Osteoblast (primary cell): ENCODE results near the gene KIF13A. TPM values are rescaled to one million over a fixed set of nuclear protein-coding genes. Genes with fewer than 3 reads are reported as not detected.

Source experiments
- DNase-seq: peaks from one replicate; pipeline ENCODE4 v3.0.0; 2011; ENCODE audit warnings: low spot score, mixed read lengths; ENCODE audit not compliant: insufficient read length; ENCODE audit errors: missing footprints
- H2AFZ ChIP-seq: 2 replicates; pipeline ENCODE4 v1.6.0; 2011; ENCODE audit warnings: mild to moderate bottlenecking, low read length
- H3K27ac ChIP-seq: 2 replicates; pipeline ENCODE4 v1.5.1; 2011; ENCODE audit warnings: mild to moderate bottlenecking, low read depth, low read length, moderate library complexity
- H3K27me3 ChIP-seq: 2 replicates; pipeline ENCODE4 v1.6.0; 2012; ENCODE audit warnings: mild to moderate bottlenecking, control low read depth, inconsistent platforms, low read length, moderate library complexity; ENCODE audit not compliant: insufficient read depth
- H3K36me3 ChIP-seq: 2 replicates; pipeline ENCODE4 v1.5.1; 2011; ENCODE audit warnings: mild to moderate bottlenecking, low read length, control low read depth, moderate library complexity; ENCODE audit not compliant: insufficient read depth
- H3K4me1 ChIP-seq: 2 replicates; pipeline ENCODE4 v1.5.1; 2011; ENCODE audit warnings: mild to moderate bottlenecking, low read length, control low read depth, moderate library complexity; ENCODE audit not compliant: insufficient read depth
- H3K4me2 ChIP-seq: 2 replicates; pipeline ENCODE4 v1.6.0; 2011; ENCODE audit warnings: mild to moderate bottlenecking, low read length; ENCODE audit not compliant: insufficient read depth
- H3K4me3 ChIP-seq: fragments of 200-600 bp; sonication (generic); 3 replicates; pipeline ENCODE4 v1.5.1; 2012; ENCODE audit warnings: mild to moderate bottlenecking, low read length, inconsistent platforms; ENCODE audit not compliant: insufficient read depth
- H3K79me2 ChIP-seq: 2 replicates; pipeline ENCODE4 v1.6.0; 2012; ENCODE audit warnings: mild to moderate bottlenecking, low read length, control low read depth, inconsistent platforms; ENCODE audit not compliant: insufficient read depth
- H3K9me3 ChIP-seq: 2 replicates; pipeline ENCODE4 v1.5.1; 2011; ENCODE audit warnings: low read depth, low read length, control low read depth
- H4K20me1 ChIP-seq: 2 replicates; pipeline ENCODE4 v1.6.0; 2012; ENCODE audit warnings: mild to moderate bottlenecking, low read length, control low read depth; ENCODE audit not compliant: insufficient read depth
- total RNA-seq: library from RNA; depleted of rRNA; stranded (reverse); fragments of >200 nt; gene quantifications from 2 replicates; pipeline ENCODE4 v1.2.3, GENCODE V29; 2012
- TF ChIP-seq, protein P1 (sequence below): IDR thresholded peaks from 2 replicates; pipeline ENCODE4 v1.5.1; 2011; ENCODE audit warnings: mild to moderate bottlenecking, low read depth, low read length, moderate library complexity; ENCODE audit errors: extremely low read depth

KIF13A gene
- total RNA-seq, 1 donor: 61.5 TPM

DNA sequence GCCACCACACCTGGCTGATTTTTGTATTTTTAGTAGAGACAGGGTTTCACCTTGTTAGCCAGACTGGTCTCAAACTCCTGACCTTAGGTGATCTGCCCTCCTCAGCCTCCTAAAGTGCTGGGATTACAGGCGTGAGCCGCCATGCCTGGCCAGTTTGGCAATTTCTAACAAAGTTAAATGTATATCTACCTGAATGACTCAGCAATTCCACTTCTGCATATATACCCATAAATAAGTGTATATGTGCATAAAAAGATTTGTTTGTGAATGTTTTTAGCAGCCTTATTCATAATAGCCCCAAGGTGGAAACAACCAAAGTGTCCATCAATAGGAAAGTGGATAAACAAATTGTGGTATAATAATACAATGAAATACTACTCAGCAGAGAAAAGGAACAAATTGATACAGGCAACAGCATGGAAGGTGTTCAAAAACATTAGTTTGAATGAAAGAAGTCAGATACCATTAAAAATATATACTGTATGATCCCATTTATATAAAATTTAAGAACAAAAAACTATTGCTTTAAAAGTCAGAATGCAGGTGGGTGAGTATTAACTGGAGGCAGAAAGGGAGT lies 44.3 kb upstream of the KIF13A start:
- H3K36me3 ChIP-seq: no peaks in the 10 kb centered on the region
- no peaks in the 10 kb centered on the region for H3K79me2 ChIP-seq
- H3K4me2 ChIP-seq: no peak overlapping the region
- no peaks in the 10 kb centered on the region for H3K4me1 ChIP-seq
- H3K4me3 ChIP-seq: no peak overlapping the region
- H2AFZ ChIP-seq: no peak overlapping the region
- H3K27me3 ChIP-seq: no peaks in the 10 kb centered on the region
- H3K27ac ChIP-seq: no peak overlapping the region
- H3K9me3 ChIP-seq: no peaks in the 10 kb centered on the region
- DNase-seq: no peak
- H4K20me1 ChIP-seq: no peaks in the 10 kb centered on the region
- TF ChIP-seq, protein P1, sequence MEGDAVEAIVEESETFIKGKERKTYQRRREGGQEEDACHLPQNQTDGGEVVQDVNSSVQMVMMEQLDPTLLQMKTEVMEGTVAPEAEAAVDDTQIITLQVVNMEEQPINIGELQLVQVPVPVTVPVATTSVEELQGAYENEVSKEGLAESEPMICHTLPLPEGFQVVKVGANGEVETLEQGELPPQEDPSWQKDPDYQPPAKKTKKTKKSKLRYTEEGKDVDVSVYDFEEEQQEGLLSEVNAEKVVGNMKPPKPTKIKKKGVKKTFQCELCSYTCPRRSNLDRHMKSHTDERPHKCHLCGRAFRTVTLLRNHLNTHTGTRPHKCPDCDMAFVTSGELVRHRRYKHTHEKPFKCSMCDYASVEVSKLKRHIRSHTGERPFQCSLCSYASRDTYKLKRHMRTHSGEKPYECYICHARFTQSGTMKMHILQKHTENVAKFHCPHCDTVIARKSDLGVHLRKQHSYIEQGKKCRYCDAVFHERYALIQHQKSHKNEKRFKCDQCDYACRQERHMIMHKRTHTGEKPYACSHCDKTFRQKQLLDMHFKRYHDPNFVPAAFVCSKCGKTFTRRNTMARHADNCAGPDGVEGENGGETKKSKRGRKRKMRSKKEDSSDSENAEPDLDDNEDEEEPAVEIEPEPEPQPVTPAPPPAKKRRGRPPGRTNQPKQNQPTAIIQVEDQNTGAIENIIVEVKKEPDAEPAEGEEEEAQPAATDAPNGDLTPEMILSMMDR: no peak

DNA sequence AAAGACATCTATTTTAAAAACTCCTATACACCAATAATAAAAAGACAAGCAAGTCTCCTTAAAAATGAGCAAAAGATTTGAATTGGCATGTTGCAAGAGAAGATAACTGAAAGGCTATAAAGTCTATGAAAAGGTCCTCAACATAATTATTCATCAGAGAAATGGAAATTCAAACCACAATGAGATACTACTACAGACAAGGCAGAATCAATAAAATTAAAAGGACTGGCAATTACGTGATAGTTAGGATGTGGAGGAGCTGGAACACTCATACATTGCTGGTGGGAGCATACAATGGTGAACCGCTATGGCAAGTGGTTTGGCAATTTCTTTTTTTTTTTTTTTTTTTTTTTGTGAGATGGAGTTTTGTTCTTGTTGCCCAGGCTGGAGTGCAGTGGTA lies 43.8 kb upstream of the KIF13A start:
- no peaks in the 10 kb centered on the region for H3K27me3 ChIP-seq
- TF ChIP-seq, protein P1: no peak
- DNase-seq: no peak
- H3K4me2 ChIP-seq: no peak overlapping the region
- H3K36me3 ChIP-seq: no peaks in the 10 kb centered on the region
- no peaks in the 10 kb centered on the region for H3K4me1 ChIP-seq
- no peak overlapping the region for H2AFZ ChIP-seq
- H3K4me3 ChIP-seq: no peak overlapping the region
- no peaks in the 10 kb centered on the region for H3K79me2 ChIP-seq
- H3K9me3 ChIP-seq: no peaks in the 10 kb centered on the region
- no peak overlapping the region for H3K27ac ChIP-seq
- H4K20me1 ChIP-seq: no peaks in the 10 kb centered on the region

DNA sequence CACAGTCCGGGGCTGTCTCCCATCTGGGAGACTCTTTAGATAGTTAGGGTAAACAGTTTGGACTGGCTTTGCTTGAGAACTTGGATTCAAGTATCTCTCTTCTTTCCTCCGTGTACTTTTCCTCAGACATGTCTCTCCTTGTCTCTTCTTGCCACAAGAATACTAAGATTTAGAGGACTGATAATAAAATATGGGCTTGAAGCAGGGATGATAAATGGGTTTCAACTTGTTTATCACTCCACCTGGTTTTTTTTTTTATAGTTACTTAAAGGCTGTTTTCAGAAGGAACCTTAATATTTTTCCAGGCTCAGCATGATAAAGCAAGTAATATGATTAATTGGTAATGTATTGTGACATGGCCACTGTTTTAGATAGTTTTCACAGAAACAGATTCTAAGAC lies 40.9 kb upstream of the KIF13A start:
- Histone ChIP-seq H3K4me1 (peaks cover 2% of the 10 kb centered on the region), H3K36me3 (no peaks in the 10 kb centered on the region), H3K4me2 (no peak overlapping the region), H4K20me1 (no peaks in the 10 kb centered on the region), H2AFZ (no peak overlapping the region), H3K27me3 (no peaks in the 10 kb centered on the region), H3K27ac (no peak overlapping the region), H3K4me3 (no peak overlapping the region), H3K9me3 (no peaks in the 10 kb centered on the region), H3K79me2 (no peaks in the 10 kb centered on the region)
- no peak for DNase-seq
- TF ChIP-seq, protein P1: no peak

GRCh38 chr6:18025596-18025995 lies 38.2 kb upstream of the KIF13A start:
- Histone ChIP-seq H3K27me3 (no peaks in the 10 kb centered on the region), H3K9me3 (no peaks in the 10 kb centered on the region), H3K79me2 (no peaks in the 10 kb centered on the region), H3K4me2 (no peak overlapping the region), H2AFZ (no peak overlapping the region), H3K27ac (no peak overlapping the region), H3K4me1 (peaks cover 14% of the 10 kb centered on the region), H3K4me3 (no peak overlapping the region), H4K20me1 (no peaks in the 10 kb centered on the region), H3K36me3 (no peaks in the 10 kb centered on the region)
- no peak for DNase-seq
- TF ChIP-seq, protein P1: no peak
